ENCODE data around the gene ZFP92.

Gene ZFP92

DNA sequence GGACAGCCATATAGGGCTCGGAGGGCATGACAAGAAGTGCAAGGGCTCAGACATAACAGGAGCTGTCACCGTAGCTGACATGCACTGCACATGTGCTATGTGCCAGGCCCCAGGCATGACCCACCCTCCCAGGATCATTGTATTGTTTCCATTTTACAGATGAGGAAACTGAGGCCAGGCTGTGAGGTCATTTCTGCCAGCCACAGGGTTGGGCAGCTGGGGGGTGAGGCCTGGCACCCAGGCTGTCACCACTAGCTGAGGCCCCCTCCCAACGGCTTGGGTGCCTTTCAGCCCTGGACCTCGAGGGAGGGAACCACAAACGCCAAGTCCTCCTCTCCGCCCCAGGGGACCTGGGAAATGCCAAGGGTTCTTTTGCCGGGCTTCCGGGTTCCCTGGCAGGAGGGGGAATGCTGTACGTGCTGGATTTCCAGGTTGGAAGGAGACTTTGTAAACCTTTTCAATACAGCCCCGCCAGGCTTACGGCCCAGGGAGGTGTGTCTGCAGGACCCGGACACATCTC lies 21.9 kb downstream of the ZFP92 start:
- TF ChIP-seq, protein P1, sequence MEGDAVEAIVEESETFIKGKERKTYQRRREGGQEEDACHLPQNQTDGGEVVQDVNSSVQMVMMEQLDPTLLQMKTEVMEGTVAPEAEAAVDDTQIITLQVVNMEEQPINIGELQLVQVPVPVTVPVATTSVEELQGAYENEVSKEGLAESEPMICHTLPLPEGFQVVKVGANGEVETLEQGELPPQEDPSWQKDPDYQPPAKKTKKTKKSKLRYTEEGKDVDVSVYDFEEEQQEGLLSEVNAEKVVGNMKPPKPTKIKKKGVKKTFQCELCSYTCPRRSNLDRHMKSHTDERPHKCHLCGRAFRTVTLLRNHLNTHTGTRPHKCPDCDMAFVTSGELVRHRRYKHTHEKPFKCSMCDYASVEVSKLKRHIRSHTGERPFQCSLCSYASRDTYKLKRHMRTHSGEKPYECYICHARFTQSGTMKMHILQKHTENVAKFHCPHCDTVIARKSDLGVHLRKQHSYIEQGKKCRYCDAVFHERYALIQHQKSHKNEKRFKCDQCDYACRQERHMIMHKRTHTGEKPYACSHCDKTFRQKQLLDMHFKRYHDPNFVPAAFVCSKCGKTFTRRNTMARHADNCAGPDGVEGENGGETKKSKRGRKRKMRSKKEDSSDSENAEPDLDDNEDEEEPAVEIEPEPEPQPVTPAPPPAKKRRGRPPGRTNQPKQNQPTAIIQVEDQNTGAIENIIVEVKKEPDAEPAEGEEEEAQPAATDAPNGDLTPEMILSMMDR (IDR thresholded peaks at IDR 0.05), result no peak
- Histone ChIP-seq H3K4me3 (no peak overlapping the region), H3K27ac (no peak overlapping the region)
- DNase-seq (ENCODE audit: low spot score), result no peak

DNA sequence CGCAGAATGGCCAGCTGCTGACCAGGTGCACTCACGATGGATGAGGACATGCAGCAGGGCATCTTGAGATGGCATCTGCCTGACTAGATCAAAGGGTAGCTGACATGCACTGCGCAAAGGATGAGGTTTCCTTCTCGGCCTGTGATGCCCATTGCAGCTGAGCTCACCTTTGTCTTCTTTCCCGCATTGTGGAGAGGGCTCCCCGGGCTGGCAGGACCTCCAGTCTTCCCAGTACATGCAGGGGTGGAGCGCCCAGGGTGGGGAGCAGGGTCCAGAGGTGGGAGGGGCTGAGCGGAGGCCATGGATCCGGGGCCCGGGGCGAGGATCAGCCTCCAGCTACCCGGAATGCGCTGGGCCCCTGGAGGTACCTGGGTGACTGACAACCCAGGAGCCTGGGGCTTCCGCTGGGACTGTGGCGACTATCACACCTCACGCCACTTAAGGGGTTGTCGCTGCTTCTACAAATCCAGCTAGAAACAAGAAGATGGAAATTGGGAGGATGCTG lies 22.6 kb downstream of the ZFP92 start:
- TF ChIP-seq, protein P1 (IDR thresholded peaks at IDR 0.05), result no peak
- DNase-seq (ENCODE audit: low spot score), result no peak

DNA sequence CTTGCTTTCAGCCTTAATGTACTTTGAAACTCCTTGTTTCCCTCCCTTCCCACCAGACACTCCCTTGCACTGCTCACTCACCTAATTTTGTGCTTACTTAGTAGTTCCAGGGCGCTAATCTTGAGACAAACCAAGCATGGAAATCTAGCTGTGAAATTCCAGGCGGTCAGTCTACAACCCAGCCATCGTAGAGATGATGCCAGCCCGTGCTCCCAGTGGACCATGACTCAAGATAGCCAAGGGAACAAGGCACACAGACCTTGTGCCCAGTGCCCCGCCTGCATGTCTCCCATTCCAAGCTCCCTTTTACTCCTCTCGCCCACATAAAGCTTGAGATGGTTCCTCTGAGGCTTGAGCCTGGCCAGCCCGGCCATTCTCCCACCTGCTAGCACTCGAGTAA lies 23.5 kb downstream of the ZFP92 start:
- TF ChIP-seq, protein P1 (IDR thresholded peaks at IDR 0.05), result no peak
- no peak overlapping the region for H3K4me3 ChIP-seq
- H3K27ac ChIP-seq, result no peak overlapping the region
- no peak for DNase-seq (ENCODE audit: low spot score)

More for the DNA sequence above, 22.6 kb downstream of the ZFP92 start:
- H3K4me3 ChIP-seq, result no peak overlapping the region
- H3K27ac ChIP-seq, result no peak overlapping the region

DNA sequence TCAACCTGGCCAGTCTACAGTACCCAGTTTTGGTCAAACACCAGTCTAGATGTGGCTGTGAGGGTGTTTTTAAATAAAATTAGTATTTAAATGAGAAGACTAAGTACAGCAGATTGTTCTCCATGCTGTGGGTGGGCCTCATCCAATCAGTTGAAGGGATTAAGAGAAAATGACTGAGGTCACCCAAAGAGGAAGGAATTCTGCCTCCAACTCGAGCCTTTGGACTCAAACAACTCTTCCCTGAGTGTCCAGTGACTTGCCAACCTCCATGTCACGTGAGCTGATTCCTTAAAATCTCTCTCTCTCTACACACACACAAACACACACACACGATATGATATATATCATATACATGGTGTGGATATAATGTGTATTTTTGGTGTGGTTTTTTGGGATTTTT lies 24.6 kb downstream of the ZFP92 start:
- Histone ChIP-seq H3K4me3 (no peak overlapping the region), H3K27ac (no peak overlapping the region)
- TF ChIP-seq, protein P1 (IDR thresholded peaks at IDR 0.05), result no peak
- no peak for DNase-seq (ENCODE audit: low spot score)

DNA sequence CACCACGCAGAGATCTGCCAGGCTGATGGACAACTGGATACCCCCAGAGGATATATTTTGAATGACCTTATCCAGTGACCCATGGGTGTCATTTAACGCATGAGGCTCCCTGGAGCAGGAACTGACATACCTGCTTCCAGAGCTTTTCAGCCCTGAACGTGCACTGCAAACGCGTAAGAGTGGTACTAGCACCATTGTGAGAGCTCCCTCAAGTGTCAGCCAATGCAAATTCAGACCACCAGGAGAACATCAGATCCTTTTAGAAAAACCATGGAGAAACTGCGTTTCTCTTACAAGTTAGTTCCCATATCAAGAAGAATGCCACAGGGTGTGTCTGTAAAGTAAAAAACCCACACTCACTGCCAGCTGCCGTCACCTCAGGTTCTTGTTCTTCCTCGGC lies 27.3 kb downstream of the ZFP92 start:
- TF ChIP-seq, protein P1 (IDR thresholded peaks at IDR 0.05), result no peak
- no peak for DNase-seq (ENCODE audit: low spot score)
- Histone ChIP-seq H3K4me3 (no peak overlapping the region), H3K27ac (no peak overlapping the region)

DNA sequence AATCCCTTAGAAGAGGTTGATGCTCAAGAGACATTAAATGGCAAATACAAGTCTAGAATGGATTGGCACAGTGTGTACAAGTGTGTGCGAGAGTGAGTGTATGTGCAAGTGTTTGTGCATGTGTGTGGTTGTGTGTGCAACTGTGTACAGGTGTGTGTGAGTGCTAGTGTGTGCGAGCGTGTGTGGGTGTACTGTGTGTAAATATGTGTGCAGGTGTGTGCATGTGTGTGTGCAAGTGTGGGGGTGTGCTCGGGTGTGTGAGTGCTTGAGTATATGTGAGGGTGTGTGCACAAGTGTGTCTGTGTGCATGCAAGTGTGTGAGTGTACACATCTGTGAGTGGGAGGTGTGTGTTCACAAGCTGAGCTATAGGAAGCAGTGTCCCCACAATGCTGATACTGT lies 28.7 kb downstream of the ZFP92 start:
- TF ChIP-seq, protein P1 (IDR thresholded peaks at IDR 0.05), result no peak
- H3K27ac ChIP-seq, result no peak overlapping the region
- no peak overlapping the region for H3K4me3 ChIP-seq
- DNase-seq (ENCODE audit: low spot score), result no peak

DNA sequence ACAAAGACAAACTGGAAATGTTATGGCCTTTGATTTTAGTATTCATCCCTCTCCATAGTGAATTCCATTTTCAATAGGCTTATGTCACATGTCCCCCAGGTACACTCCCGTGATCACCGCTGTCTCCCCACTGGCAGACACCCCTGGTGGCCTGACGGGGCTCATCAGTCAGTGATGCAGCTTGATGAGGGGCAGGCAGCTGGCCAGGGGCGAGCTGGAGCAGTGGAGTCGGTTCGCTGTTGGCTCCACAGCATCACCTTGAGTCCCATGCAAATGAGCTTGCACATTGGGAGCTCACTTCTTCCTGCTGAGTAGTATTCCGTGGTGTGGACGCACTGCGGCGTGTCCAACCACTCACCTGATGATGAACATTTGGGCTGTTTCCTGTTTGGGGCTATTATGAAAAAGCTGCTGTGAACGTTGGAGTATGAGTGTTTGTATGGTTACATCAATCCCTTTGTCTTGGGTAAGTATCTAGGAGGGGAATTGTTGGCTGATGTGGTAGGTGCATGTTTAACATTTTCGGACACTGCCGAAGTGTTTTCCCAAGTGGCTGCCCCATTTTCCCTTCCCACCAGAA lies 29.4 kb downstream of the ZFP92 start:
- TF ChIP-seq, protein P1 (IDR thresholded peaks at IDR 0.05), result no peak
- Histone ChIP-seq H3K4me3 (no peak overlapping the region), H3K27ac (no peak overlapping the region)
- no peak for DNase-seq (ENCODE audit: low spot score)
